DOHH2 (cell line): ENCODE measurements around the gene EIF4EBP3.

Experiments used
- H3F3A ChIP-seq: fragments of 200-600 bp; sonication (generic), shearing (Covaris generic); 2 replicates; pipeline ENCODE4 v1.6.0; 2016; ENCODE audit warnings: antibody characterized with exemption, mild to moderate bottlenecking; ENCODE audit not compliant: control insufficient read depth, insufficient read depth
- H3K27ac ChIP-seq: fragments of 200-600 bp; sonication (generic); 2 replicates; pipeline ENCODE4 v1.5.1; 2014; ENCODE audit warnings: low read depth, mild to moderate bottlenecking, low read length, moderate library complexity
- H3K27me3 ChIP-seq: fragments of 200-600 bp; sonication (generic); 2 replicates; pipeline ENCODE4 v1.6.1; 2014; ENCODE audit warnings: mild to moderate bottlenecking, low read length, mixed read lengths; ENCODE audit not compliant: control insufficient read depth
- H3K36me3 ChIP-seq: fragments of 200-600 bp; sonication (generic); 2 replicates; pipeline ENCODE4 v1.6.1; 2014; ENCODE audit warnings: mild to moderate bottlenecking, low read length, moderate library complexity, mixed read lengths; ENCODE audit not compliant: control insufficient read depth
- H3K4me1 ChIP-seq: fragments of 200-600 bp; sonication (generic); 2 replicates; pipeline ENCODE4 v1.6.1; 2014; ENCODE audit warnings: mild to moderate bottlenecking, low read length, mixed read lengths; ENCODE audit not compliant: control insufficient read depth
- H3K4me2 ChIP-seq: fragments of 200-600 bp; sonication (generic); 2 replicates; pipeline ENCODE4 v1.6.0; 2014; ENCODE audit warnings: mild to moderate bottlenecking, low read length, moderate library complexity
- H3K4me3 ChIP-seq: fragments of 200-600 bp; sonication (generic); 2 replicates; pipeline ENCODE4 v1.5.1; 2014; ENCODE audit warnings: mild to moderate bottlenecking, low read length, mixed read lengths
- H3K79me2 ChIP-seq: fragments of 200-600 bp; sonication (generic); 2 replicates; pipeline ENCODE4 v1.6.1; 2014; ENCODE audit warnings: mild to moderate bottlenecking, low read length, mixed read lengths; ENCODE audit not compliant: control insufficient read depth
- H3K9me2 ChIP-seq: fragments of 200-600 bp; sonication (generic); replicated peaks from 2 replicates; pipeline ENCODE4 v1.6.1; 2014; ENCODE audit warnings: mild to moderate bottlenecking, low read length, mixed read lengths; ENCODE audit not compliant: control insufficient read depth
- H3K9me3 ChIP-seq: fragments of 200-600 bp; sonication (generic); 2 replicates; pipeline ENCODE4 v1.6.1; 2014; ENCODE audit warnings: antibody characterized with exemption, low read length, mixed read lengths; ENCODE audit not compliant: control insufficient read depth, insufficient read depth
- H4K20me1 ChIP-seq: fragments of 200-600 bp; sonication (generic); 2 replicates; pipeline ENCODE4 v1.6.0; 2014; ENCODE audit warnings: low read depth, mild to moderate bottlenecking, antibody characterized with exemption, low read length, moderate library complexity; ENCODE audit not compliant: control insufficient read depth, insufficient read depth
- EZH2phosphoT487 ChIP-seq: fragments of 200-600 bp; sonication (generic); IDR thresholded peaks from 2 replicates; pipeline ENCODE4 v1.6.1; 2017; ENCODE audit warnings: borderline replicate concordance, mild to moderate bottlenecking, antibody characterized with exemption, low read length, moderate library complexity, mixed read lengths
- TF ChIP-seq, protein P1 (sequence below): fragments of 200-600 bp; sonication (generic); IDR thresholded peaks from one replicate; pipeline ENCODE4 v1.5.1; 2014; ENCODE audit warnings: antibody characterized with exemption, mild to moderate bottlenecking, low read depth, low read length; ENCODE audit not compliant: poor library complexity, severe bottlenecking

EIF4EBP3 gene

DNA sequence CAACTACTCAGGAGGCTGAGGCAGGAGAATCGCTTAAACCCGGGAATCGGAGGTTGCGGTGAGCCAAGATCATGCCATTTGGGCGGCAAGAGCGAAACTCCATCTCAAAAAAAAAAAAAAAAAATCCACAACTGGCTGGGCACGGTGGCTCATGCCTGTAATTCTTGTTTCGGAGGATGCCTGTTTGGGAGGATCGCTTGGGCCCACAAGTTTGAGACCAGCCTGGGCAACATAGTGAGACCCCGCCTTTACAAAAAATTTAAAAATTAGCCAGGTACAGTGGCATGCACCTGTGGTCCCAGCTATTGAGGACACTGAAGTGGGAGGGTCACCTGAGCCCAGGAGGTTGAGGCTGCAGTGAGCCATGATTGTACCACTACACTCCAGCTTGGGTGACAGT is 1.9 kb upstream of the EIF4EBP3 start:
- peaks cover 29% of the 10 kb centered on the region for H3K4me1 ChIP-seq
- no peak overlapping the region for H3K4me2 ChIP-seq
- no peaks in the 10 kb centered on the region for H4K20me1 ChIP-seq
- no peak overlapping the region for H3K4me3 ChIP-seq
- no peak for TF ChIP-seq EZH2phosphoT487
- TF ChIP-seq, protein P1, sequence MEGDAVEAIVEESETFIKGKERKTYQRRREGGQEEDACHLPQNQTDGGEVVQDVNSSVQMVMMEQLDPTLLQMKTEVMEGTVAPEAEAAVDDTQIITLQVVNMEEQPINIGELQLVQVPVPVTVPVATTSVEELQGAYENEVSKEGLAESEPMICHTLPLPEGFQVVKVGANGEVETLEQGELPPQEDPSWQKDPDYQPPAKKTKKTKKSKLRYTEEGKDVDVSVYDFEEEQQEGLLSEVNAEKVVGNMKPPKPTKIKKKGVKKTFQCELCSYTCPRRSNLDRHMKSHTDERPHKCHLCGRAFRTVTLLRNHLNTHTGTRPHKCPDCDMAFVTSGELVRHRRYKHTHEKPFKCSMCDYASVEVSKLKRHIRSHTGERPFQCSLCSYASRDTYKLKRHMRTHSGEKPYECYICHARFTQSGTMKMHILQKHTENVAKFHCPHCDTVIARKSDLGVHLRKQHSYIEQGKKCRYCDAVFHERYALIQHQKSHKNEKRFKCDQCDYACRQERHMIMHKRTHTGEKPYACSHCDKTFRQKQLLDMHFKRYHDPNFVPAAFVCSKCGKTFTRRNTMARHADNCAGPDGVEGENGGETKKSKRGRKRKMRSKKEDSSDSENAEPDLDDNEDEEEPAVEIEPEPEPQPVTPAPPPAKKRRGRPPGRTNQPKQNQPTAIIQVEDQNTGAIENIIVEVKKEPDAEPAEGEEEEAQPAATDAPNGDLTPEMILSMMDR: no peak
- no peaks in the 10 kb centered on the region for H3K9me3 ChIP-seq
- peaks cover 53% of the 10 kb centered on the region for H3K36me3 ChIP-seq
- H3K27ac ChIP-seq: no peak overlapping the region
- no peaks in the 10 kb centered on the region for H3K9me2 ChIP-seq
- H3K27me3 ChIP-seq: no peaks in the 10 kb centered on the region
- H3F3A ChIP-seq: peaks cover 7% of the 10 kb centered on the region
- H3K79me2 ChIP-seq: peaks cover 7% of the 10 kb centered on the region; the same call in 1 of the 2 replicates

DNA sequence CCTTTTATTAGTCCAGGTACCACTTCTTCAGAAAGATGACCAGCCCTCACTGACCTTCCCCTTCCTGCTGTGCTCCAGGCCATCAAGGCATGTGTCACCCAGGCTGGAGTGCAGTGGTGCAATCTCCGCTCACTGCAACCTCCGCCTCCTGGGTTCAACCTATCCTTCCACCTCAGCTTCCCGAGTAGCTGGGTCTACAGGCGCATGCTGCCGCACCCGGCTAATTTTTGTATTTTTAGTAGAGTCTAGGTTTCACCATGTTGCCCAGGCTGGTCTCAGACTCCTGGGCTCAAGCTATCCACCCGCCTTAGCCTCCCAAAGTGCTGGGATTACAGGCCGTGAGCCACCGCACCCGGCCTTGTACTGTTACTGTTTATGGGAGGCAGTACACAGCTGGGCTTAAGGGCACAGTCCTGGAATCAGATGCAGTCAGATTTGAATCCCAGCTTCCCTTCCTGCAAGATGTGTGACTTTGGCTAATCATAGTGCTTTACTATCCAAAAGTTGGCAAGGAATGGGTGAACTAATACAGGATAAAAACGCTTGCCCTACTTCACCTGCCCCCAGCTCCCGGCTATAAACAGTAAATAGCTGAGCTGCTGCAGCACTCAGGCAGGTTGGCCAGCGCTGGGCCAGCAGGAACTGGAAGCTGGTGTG is 483 bp upstream of the EIF4EBP3 start:
- H3K9me3 ChIP-seq: no peaks in the 10 kb centered on the region
- no peak overlapping the region for H3K27ac ChIP-seq
- H3K9me2 ChIP-seq: no peaks in the 10 kb centered on the region
- peak overlapping the region; percentile 80 for H3K4me3 ChIP-seq
- TF ChIP-seq EZH2phosphoT487: no peak
- TF ChIP-seq, protein P1: no peak
- peaks cover 7% of the 10 kb centered on the region for H3F3A ChIP-seq
- no peaks in the 10 kb centered on the region for H4K20me1 ChIP-seq
- peak overlapping the region; percentile 97 for H3K4me2 ChIP-seq
- H3K27me3 ChIP-seq: no peaks in the 10 kb centered on the region
- H3K36me3 ChIP-seq: peaks cover 53% of the 10 kb centered on the region
- peaks cover 7% of the 10 kb centered on the region; the same call in 1 of the 2 replicates for H3K79me2 ChIP-seq
- peaks cover 29% of the 10 kb centered on the region for H3K4me1 ChIP-seq

DNA sequence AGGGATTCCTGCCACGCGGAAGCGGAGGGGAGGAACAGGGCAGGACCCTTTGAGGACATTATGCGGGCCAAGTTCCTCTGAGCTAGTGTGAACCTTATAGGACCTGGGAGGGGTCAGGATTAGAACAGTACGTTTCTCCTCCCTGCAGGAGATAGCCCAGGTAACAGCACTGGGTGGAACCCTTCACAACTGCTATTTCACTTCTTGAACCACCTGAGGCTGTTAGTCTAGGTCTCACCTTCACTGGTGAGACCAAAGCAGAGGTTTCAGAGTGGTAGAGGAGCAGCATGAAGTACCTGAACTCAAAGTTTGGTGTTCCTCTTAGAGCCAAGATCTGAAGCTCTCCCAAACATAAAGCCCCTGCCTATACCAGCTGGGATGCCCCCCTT is 832 bp downstream of the EIF4EBP3 start:
- H3K4me2 ChIP-seq: peak overlapping the region; percentile 97

More for the DNA sequence above, 832 bp downstream of the EIF4EBP3 start:
- Histone ChIP-seq H3K27ac (peak overlapping the region; percentile 42), H3K4me3 (peak overlapping the region; percentile 80), H3K36me3 (peaks cover 59% of the 10 kb centered on the region), H3K79me2 (peaks cover 16% of the 10 kb centered on the region), H4K20me1 (no peaks in the 10 kb centered on the region), H3K9me3 (no peaks in the 10 kb centered on the region), H3F3A (peaks cover 7% of the 10 kb centered on the region), H3K27me3 (no peaks in the 10 kb centered on the region), H3K9me2 (no peaks in the 10 kb centered on the region), H3K4me1 (peaks cover 34% of the 10 kb centered on the region)
- TF ChIP-seq EZH2phosphoT487: no peak
- TF ChIP-seq, protein P1: no peak
